Activated CD8-positive, alpha-beta memory T cell treated with anti-CD3 and anti-CD28 coated beads, Interleukin-2, amount 50 U/mL, for 24 hours (primary cell): Measurements from ENCODE around the gene EPHB3.

Experiments
- DNase-seq: peaks from one replicate; pipeline ENCODE4 v3.0.0-alpha.2; 2020; ENCODE audit errors: extremely low read depth

The EPHB3 gene

GRCh38 chr3:184543256-184543655 is 18.3 kb upstream of the EPHB3 start:
- no peak for DNase-seq

- DNase-seq, result peak; percentile 47
Measured at GRCh38 chr3:184543843-184544512, 17.6 kb upstream of the EPHB3 start.

- DNase-seq, result no peak
Measured at GRCh38 chr3:184544513-184544861, 17.1 kb upstream of the EPHB3 start.

- DNase-seq, result no peak
Measured at GRCh38 chr3:184545769-184546168, 15.8 kb upstream of the EPHB3 start.

DNA sequence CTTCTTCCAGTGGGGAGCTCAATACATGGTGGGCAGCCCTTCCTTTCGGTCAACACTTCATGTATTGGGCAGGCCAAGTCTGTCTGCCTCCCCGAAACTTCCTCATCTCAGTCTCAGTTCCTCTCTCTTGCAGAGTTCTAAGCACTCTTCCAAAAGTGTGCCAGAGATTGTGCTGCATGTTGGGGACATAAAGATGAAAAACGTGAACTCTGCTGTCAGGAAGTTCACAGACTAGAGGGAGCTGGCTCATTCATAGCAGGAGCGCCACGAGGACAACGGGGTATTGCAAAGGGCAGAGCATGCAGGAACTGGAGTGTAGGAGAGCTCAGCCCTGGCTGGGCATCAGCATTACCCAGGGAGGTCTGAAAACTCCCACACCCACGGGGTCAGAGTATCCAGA is 15.3 kb upstream of the EPHB3 start:
- no peak for DNase-seq

- DNase-seq, result no peak
Measured at GRCh38 chr3:184549796-184550577, 11.6 kb upstream of the EPHB3 start.

- no peak for DNase-seq
Measured at GRCh38 chr3:184551103-184551502, 10.5 kb upstream of the EPHB3 start.

GRCh38 chr3:184551614-184552256 is 9.8 kb upstream of the EPHB3 start:
- DNase-seq, result no peak

DNA sequence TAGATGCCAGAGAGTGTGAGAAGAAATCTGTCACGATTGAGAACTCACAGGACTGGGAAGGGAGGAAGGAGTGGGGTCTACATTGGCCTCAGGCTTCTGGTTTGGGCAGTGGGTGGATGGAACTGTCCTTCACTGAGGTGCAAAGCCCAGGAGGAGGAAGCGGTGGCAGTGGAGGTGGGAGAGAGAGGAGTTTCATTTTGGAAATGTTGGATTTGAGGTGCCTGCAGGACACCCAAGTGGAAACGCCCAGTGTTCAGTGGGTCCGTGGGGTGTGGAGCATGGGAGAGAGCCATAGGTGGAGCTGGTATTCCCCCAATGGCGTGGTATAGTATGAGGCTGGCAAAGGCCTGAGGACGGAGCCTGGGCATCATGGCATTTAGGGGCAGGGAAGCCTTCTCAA is 9.3 kb upstream of the EPHB3 start:
- no peak for DNase-seq

- DNase-seq, result no peak
Measured at GRCh38 chr3:184552863-184553262, 8.7 kb upstream of the EPHB3 start.

GRCh38 chr3:184553385-184553784 is 8.2 kb upstream of the EPHB3 start:
- no peak for DNase-seq

- no peak for DNase-seq
Measured at GRCh38 chr3:184554461-184554860, 7.1 kb upstream of the EPHB3 start.

GRCh38 chr3:184556582-184557347 is 4.8 kb upstream of the EPHB3 start:
- DNase-seq, result no peak

GRCh38 chr3:184557348-184557950 is 4.1 kb upstream of the EPHB3 start:
- DNase-seq, result no peak

GRCh38 chr3:184558726-184559125 is 2.9 kb upstream of the EPHB3 start:
- no peak for DNase-seq

- DNase-seq, result no peak
Measured at GRCh38 chr3:184559336-184559735, 2.2 kb upstream of the EPHB3 start.

DNA sequence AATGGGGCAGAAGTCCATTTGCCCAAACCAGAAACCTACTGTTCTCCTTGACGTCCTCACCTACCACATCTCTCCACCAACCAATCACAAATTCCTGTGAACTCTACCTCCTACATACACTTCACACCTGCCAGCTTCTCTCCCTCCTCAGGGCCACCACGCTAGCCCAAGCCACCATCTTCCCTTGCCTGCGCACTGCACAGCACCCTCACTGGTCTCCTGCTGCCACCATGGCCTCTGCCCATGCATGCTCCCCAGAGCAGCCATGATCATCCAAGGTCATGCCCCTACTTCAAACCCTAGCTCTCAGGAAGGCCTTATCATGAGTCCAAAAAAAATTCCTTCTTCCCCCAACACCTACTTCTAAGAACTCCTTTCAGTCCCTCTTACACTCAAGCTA is 1.1 kb upstream of the EPHB3 start:
- no peak for DNase-seq

- DNase-seq, result no peak
Measured at GRCh38 chr3:184561913-184562877, 610 bp downstream of the EPHB3 start.

DNA sequence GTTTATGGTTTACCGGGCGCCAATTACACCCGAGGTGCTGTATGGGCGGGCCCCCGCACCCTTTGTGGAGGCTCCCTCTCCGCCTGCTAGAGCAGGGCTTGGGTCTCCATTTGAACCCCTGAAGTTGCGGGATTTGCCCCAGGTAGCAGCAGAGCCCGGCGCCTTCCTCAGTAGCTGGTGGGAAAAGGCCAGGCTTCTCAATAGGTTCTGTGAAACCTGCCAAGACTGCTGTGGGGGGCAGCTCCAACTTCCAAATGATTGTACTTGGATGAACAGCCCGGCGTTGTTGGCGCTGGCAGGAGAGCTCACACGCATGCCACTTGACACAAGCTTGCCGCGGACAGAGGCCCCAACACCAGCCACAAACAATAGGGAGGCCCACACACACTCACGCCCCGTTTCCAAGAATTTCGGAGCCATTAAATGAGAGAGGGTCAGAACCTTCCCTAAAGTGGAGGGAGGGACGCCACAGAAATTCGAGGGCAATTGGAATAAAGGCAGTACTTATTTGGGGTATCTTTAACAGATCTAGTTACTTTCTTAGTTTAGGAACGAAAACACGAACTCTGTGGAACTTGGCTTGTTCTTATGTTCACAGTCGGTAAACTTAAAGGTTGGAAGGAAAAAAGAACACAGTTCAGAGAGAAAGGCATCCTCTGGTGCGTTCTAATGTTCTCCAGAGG is 1.4 kb downstream of the EPHB3 start:
- DNase-seq, result no peak

GRCh38 chr3:184563561-184563925 is 2.0 kb downstream of the EPHB3 start:
- no peak for DNase-seq
